Measurements from ENCODE around the gene PPFIA2. TPM values are rescaled to one million over a fixed set of nuclear protein-coding genes. Genes with fewer than 3 reads are reported as not detected.
A peak's percentile ranks its signal among the peaks of the same experiment; 100 is the strongest.

Gene PPFIA2
- 1 to 10 TPM in 3 of 4 donors, not detected in 1; 2.0 to 6.6 (median 3.2) TPM for total RNA-seq

GRCh38 chr12:81759190-81760051, at the start of gene PPFIA2:
PPFIA2 (minus strand) TSS chr12:81759350.
- no peak for TF ChIP-seq POLR2A (IDR thresholded peaks at IDR 0.05)
- no peak for TF ChIP-seq CTCF (IDR thresholded peaks at IDR 0.05)
- peaks cover 0 to 13% (median 0%) of the 10 kb centered on the region in 4 donors for H3K4me1 ChIP-seq
- H3K4me3 ChIP-seq, result peak within 1 kb of the TSS; percentile 7 to 43 (median 23)
- no peak within 1 kb of the TSS for H3K27ac ChIP-seq
- no peaks in the 10 kb centered on the region for H3K36me3 ChIP-seq
- H3K27me3 ChIP-seq, result no peaks in the 10 kb centered on the region
- DNase-seq, result peak in 2 of 3 donors; percentile 44 to 45
- H3K9me3 ChIP-seq, result no peaks in the 10 kb centered on the region

- no peaks in the 10 kb centered on the region for H3K9me3 ChIP-seq
- H3K27ac ChIP-seq, result peak overlapping the region in 1 of 4 donors; percentile 11
- no peaks in the 10 kb centered on the region for H3K4me1 ChIP-seq
- H3K27me3 ChIP-seq, result no peaks in the 10 kb centered on the region
- DNase-seq, result no peak
- H3K36me3 ChIP-seq, result no peaks in the 10 kb centered on the region
- TF ChIP-seq CTCF (IDR thresholded peaks at IDR 0.05) (no peak), POLR2A (IDR thresholded peaks at IDR 0.05) (no peak)
- H3K4me3 ChIP-seq, result no peak overlapping the region
Observed at GRCh38 chr12:81800298-81801148, 41.4 kb upstream of the PPFIA2 start.

GRCh38 chr12:81798294-81798693, 39.1 kb upstream of the PPFIA2 start:
- Histone ChIP-seq H3K9me3 (no peaks in the 10 kb centered on the region), H3K4me1 (no peaks in the 10 kb centered on the region), H3K36me3 (no peaks in the 10 kb centered on the region), H3K27ac (no peak overlapping the region), H3K4me3 (no peak overlapping the region), H3K27me3 (no peaks in the 10 kb centered on the region)
- DNase-seq, result no peak
- TF ChIP-seq CTCF (IDR thresholded peaks at IDR 0.05), result no peak
- no peak for TF ChIP-seq POLR2A (IDR thresholded peaks at IDR 0.05)

- no peaks in the 10 kb centered on the region for H3K27me3 ChIP-seq
- DNase-seq, result no peak
- H3K4me1 ChIP-seq, result no peaks in the 10 kb centered on the region
- no peak overlapping the region for H3K27ac ChIP-seq
- H3K36me3 ChIP-seq, result no peaks in the 10 kb centered on the region
- H3K9me3 ChIP-seq, result no peaks in the 10 kb centered on the region
- TF ChIP-seq POLR2A (IDR thresholded peaks at IDR 0.05) (no peak), CTCF (IDR thresholded peaks at IDR 0.05) (peak in 1 of 6 experiments; percentile 12)
- H3K4me3 ChIP-seq, result no peak overlapping the region
Observed at GRCh38 chr12:81797100-81797499, 38.0 kb upstream of the PPFIA2 start.

- no peaks in the 10 kb centered on the region for H3K9me3 ChIP-seq
Observed at GRCh38 chr12:81792666-81793065, 33.5 kb upstream of the PPFIA2 start.

More at GRCh38 chr12:81792666-81793065, 33.5 kb upstream of the PPFIA2 start:
- Histone ChIP-seq H3K4me1 (no peaks in the 10 kb centered on the region), H3K27me3 (no peaks in the 10 kb centered on the region), H3K36me3 (no peaks in the 10 kb centered on the region), H3K27ac (no peak overlapping the region), H3K4me3 (no peak overlapping the region)
- DNase-seq, result no peak
- TF ChIP-seq CTCF (IDR thresholded peaks at IDR 0.05), result no peak
- TF ChIP-seq POLR2A (IDR thresholded peaks at IDR 0.05), result no peak

Data from Peyer's patch (tissue), 4 donors.